Adipocyte (in vitro differentiated cells): ENCODE measurements around the gene LDB3.

Source experiments
- DNase-seq: peaks from one replicate; pipeline ENCODE4 v3.0.0-alpha.2; 2015; ENCODE audit warnings: low read depth
- H3K27me3 ChIP-seq: replicated peaks from 2 replicates; pipeline ENCODE4 v1.7.0; 2013; ENCODE audit warnings: mild to moderate bottlenecking, low read length, moderate library complexity; ENCODE audit not compliant: control insufficient read depth, insufficient read depth
- H3K36me3 ChIP-seq: 2 replicates; pipeline ENCODE4 v1.7.0; 2013; ENCODE audit warnings: low read length, mild to moderate bottlenecking, moderate library complexity; ENCODE audit not compliant: control insufficient read depth, insufficient read depth, severe bottlenecking
- H3K4me1 ChIP-seq: 2 replicates; pipeline ENCODE4 v1.7.0; 2013; ENCODE audit warnings: mild to moderate bottlenecking, low read length, moderate library complexity; ENCODE audit not compliant: control insufficient read depth, insufficient read depth
- H3K4me3 ChIP-seq: 2 replicates; pipeline ENCODE4 v1.7.0; 2013; ENCODE audit warnings: mild to moderate bottlenecking, low read length, moderate library complexity
- H3K9ac ChIP-seq: 2 replicates; pipeline ENCODE4 v1.7.0; 2013; ENCODE audit warnings: mild to moderate bottlenecking, low read length, moderate library complexity
- H3K9me3 ChIP-seq: 2 replicates; pipeline ENCODE4 v1.7.0; 2013; ENCODE audit warnings: mild to moderate bottlenecking, low read length, moderate library complexity; ENCODE audit not compliant: control insufficient read depth

The LDB3 gene

GRCh38 chr10:86681047-86681446 lies 12.7 kb downstream of the LDB3 start:
- Histone ChIP-seq H3K9me3 (no peaks in the 10 kb centered on the region), H3K4me3 (no peak overlapping the region), H3K27me3 (peaks cover 40% of the 10 kb centered on the region), H3K4me1 (peaks cover 4% of the 10 kb centered on the region), H3K36me3 (no peaks in the 10 kb centered on the region), H3K9ac (no peak overlapping the region)
- no peak for DNase-seq

- Histone ChIP-seq H3K9ac (no peak overlapping the region), H3K9me3 (no peaks in the 10 kb centered on the region), H3K4me3 (no peak overlapping the region), H3K4me1 (peaks cover 4% of the 10 kb centered on the region), H3K27me3 (peaks cover 38% of the 10 kb centered on the region), H3K36me3 (no peaks in the 10 kb centered on the region)
- no peak for DNase-seq
Measured at GRCh38 chr10:86681722-86682386, 13.5 kb downstream of the LDB3 start.

GRCh38 chr10:86682675-86683074 lies 14.4 kb downstream of the LDB3 start:
- Histone ChIP-seq H3K27me3 (peaks cover 33% of the 10 kb centered on the region), H3K9ac (no peak overlapping the region), H3K36me3 (no peaks in the 10 kb centered on the region), H3K4me1 (peaks cover 8% of the 10 kb centered on the region), H3K4me3 (no peak overlapping the region), H3K9me3 (no peaks in the 10 kb centered on the region)
- no peak for DNase-seq

- peaks cover 30% of the 10 kb centered on the region for H3K27me3 ChIP-seq
- H3K9me3 ChIP-seq = no peaks in the 10 kb centered on the region
- H3K36me3 ChIP-seq = no peaks in the 10 kb centered on the region
- no peak overlapping the region for H3K9ac ChIP-seq
- DNase-seq = peak; percentile 58
- H3K4me1 ChIP-seq = peaks cover 22% of the 10 kb centered on the region
- no peak overlapping the region for H3K4me3 ChIP-seq
Measured at GRCh38 chr10:86684331-86685097, 16.2 kb downstream of the LDB3 start.

- DNase-seq = no peak
- Histone ChIP-seq H3K4me1 (peaks cover 22% of the 10 kb centered on the region), H3K36me3 (no peaks in the 10 kb centered on the region), H3K4me3 (no peak overlapping the region), H3K9me3 (no peaks in the 10 kb centered on the region), H3K9ac (no peak overlapping the region), H3K27me3 (peaks cover 30% of the 10 kb centered on the region)
Measured at GRCh38 chr10:86685416-86685815, 17.1 kb downstream of the LDB3 start.

GRCh38 chr10:86685893-86686632 lies 17.8 kb downstream of the LDB3 start:
- no peak overlapping the region for H3K9ac ChIP-seq
- H3K4me3 ChIP-seq = no peak overlapping the region
- H3K27me3 ChIP-seq = peaks cover 30% of the 10 kb centered on the region
- no peaks in the 10 kb centered on the region for H3K36me3 ChIP-seq
- no peak for DNase-seq
- H3K4me1 ChIP-seq = peaks cover 22% of the 10 kb centered on the region
- no peaks in the 10 kb centered on the region for H3K9me3 ChIP-seq

GRCh38 chr10:86686972-86687371 lies 18.7 kb downstream of the LDB3 start:
- Histone ChIP-seq H3K27me3 (peaks cover 24% of the 10 kb centered on the region), H3K4me1 (peaks cover 22% of the 10 kb centered on the region), H3K9ac (no peak overlapping the region), H3K4me3 (no peak overlapping the region), H3K36me3 (no peaks in the 10 kb centered on the region), H3K9me3 (no peaks in the 10 kb centered on the region)
- no peak for DNase-seq

GRCh38 chr10:86687750-86688149 lies 19.4 kb downstream of the LDB3 start:
- H3K9me3 ChIP-seq = no peaks in the 10 kb centered on the region
- H3K36me3 ChIP-seq = no peaks in the 10 kb centered on the region
- DNase-seq = peak; percentile 83
- H3K27me3 ChIP-seq = peaks cover 21% of the 10 kb centered on the region
- peak overlapping the region; percentile 74 for H3K9ac ChIP-seq
- peaks cover 22% of the 10 kb centered on the region for H3K4me1 ChIP-seq
- H3K4me3 ChIP-seq = peak overlapping the region; percentile 38

- H3K4me3 ChIP-seq = peak overlapping the region; percentile 65
- no peaks in the 10 kb centered on the region for H3K9me3 ChIP-seq
- peaks cover 16% of the 10 kb centered on the region for H3K27me3 ChIP-seq
- H3K9ac ChIP-seq = peak overlapping the region; percentile 74
- DNase-seq = peak; percentile 85
- H3K36me3 ChIP-seq = no peaks in the 10 kb centered on the region
- H3K4me1 ChIP-seq = peaks cover 28% of the 10 kb centered on the region
Measured at GRCh38 chr10:86688398-86688921, 20.1 kb downstream of the LDB3 start.

- DNase-seq = no peak
- Histone ChIP-seq H3K9ac (no peak overlapping the region), H3K27me3 (peaks cover 13% of the 10 kb centered on the region), H3K4me1 (peaks cover 35% of the 10 kb centered on the region), H3K36me3 (no peaks in the 10 kb centered on the region), H3K4me3 (no peak overlapping the region), H3K9me3 (no peaks in the 10 kb centered on the region)
Measured at GRCh38 chr10:86689146-86689545, 20.8 kb downstream of the LDB3 start.

- no peaks in the 10 kb centered on the region for H3K9me3 ChIP-seq
- H3K27me3 ChIP-seq = peaks cover 7% of the 10 kb centered on the region
- H3K9ac ChIP-seq = no peak overlapping the region
- peaks cover 31% of the 10 kb centered on the region for H3K4me1 ChIP-seq
- DNase-seq = no peak
- no peak overlapping the region for H3K4me3 ChIP-seq
- H3K36me3 ChIP-seq = no peaks in the 10 kb centered on the region
Measured at GRCh38 chr10:86690231-86690630, 21.9 kb downstream of the LDB3 start.
